SJSA1 (cell line): ENCODE results near the gene MAP2K7. TPM values are rescaled to one million over a fixed set of nuclear protein-coding genes. Genes with fewer than 3 reads are reported as not detected.
A peak's percentile ranks its signal among the peaks of the same experiment; 100 is the strongest.
"Not testable (repeated sequence)": the region's sequence is repeated elsewhere in the genome, so short reads cannot be mapped to it uniquely, and the experiment has no call there.

Experiments used
- DNase-seq, 2 experiments: peaks; one replicate each; pipeline ENCODE4 v3.0.0-alpha.2; 2015 to 2020; ENCODE audit warnings: low spot score in 2 of 2, low read depth in 1 of 2
- H3K27ac ChIP-seq: fragments of 250-450 bp; sonication (Bioruptor Pico); 2 replicates; pipeline ENCODE4 v1.5.1; 2020; ENCODE audit warnings: mild to moderate bottlenecking, moderate library complexity
- H3K27me3 ChIP-seq: fragments of 250-450 bp; sonication (Bioruptor Pico); replicated peaks from 2 replicates; pipeline ENCODE4 v1.5.1; 2020; ENCODE audit warnings: mild to moderate bottlenecking, moderate library complexity
- H3K36me3 ChIP-seq: fragments of 250-450 bp; sonication (Bioruptor Pico); 2 replicates; pipeline ENCODE4 v1.5.1; 2020; ENCODE audit warnings: mild to moderate bottlenecking
- H3K4me1 ChIP-seq: fragments of 250-450 bp; sonication (Bioruptor Pico); replicated peaks from 2 replicates; pipeline ENCODE4 v1.6.1; 2021; ENCODE audit warnings: mild to moderate bottlenecking
- H3K4me3 ChIP-seq: fragments of 250-450 bp; sonication (Bioruptor Pico); 2 replicates; pipeline ENCODE4 v1.5.1; 2020; ENCODE audit warnings: mild to moderate bottlenecking
- H3K9me3 ChIP-seq: fragments of 250-450 bp; sonication (Bioruptor Pico); replicated peaks from 2 replicates; pipeline ENCODE4 v1.5.1; 2020; ENCODE audit warnings: mild to moderate bottlenecking
- total RNA-seq: library from RNA; depleted of rRNA; stranded (reverse); fragments of >200 nt; shearing (Covaris generic); gene quantifications from 2 replicates; pipeline ENCODE4 v1.2.3, GENCODE V29; 2014

MAP2K7 gene
- total RNA-seq, 1 experiment from 2014 or later = 9.7 TPM

- DNase-seq = no peak
- no peaks in the 10 kb centered on the region for H3K27me3 ChIP-seq
- no peaks in the 10 kb centered on the region for H3K9me3 ChIP-seq
- H3K4me1 ChIP-seq = peaks cover 9% of the 10 kb centered on the region; the same call in 1 of the 2 replicates
- no peak overlapping the region for H3K27ac ChIP-seq
- no peak overlapping the region for H3K4me3 ChIP-seq
- H3K36me3 ChIP-seq = no peaks in the 10 kb centered on the region
Observed at GRCh38 chr19:7885818-7886217, 17.9 kb upstream of the MAP2K7 start.

- no peaks in the 10 kb centered on the region for H3K36me3 ChIP-seq
- H3K9me3 ChIP-seq = no peaks in the 10 kb centered on the region
- H3K27ac ChIP-seq = no peak overlapping the region
- no peak for DNase-seq
- H3K4me3 ChIP-seq = no peak overlapping the region
- peaks cover 9% of the 10 kb centered on the region; the same call in 1 of the 2 replicates for H3K4me1 ChIP-seq
- H3K27me3 ChIP-seq = no peaks in the 10 kb centered on the region
Observed at GRCh38 chr19:7887408-7888144, 16.1 kb upstream of the MAP2K7 start.

GRCh38 chr19:7888145-7888825, 15.4 kb upstream of the MAP2K7 start, which contains the start of gene LRRC8E:
TSS of gene LRRC8E (plus strand) at chr19:7888510. CDS start at chr19:7895604, 7,094 bp downstream.
- Histone ChIP-seq H3K27me3 (no peaks in the 10 kb centered on the region), H3K4me1 (peaks cover 9% of the 10 kb centered on the region; the same call in 1 of the 2 replicates), H3K9me3 (no peaks in the 10 kb centered on the region), H3K4me3 (peak within 1 kb of the TSS; percentile 43), H3K36me3 (no peaks in the 10 kb centered on the region), H3K27ac (no peak within 1 kb of the TSS)
- DNase-seq = peak; percentile 15 to 75

GRCh38 chr19:7888826-7889217, 14.9 kb upstream of the MAP2K7 start:
- Histone ChIP-seq H3K4me3 (peak overlapping the region; percentile 43), H3K4me1 (peaks cover 9% of the 10 kb centered on the region; the same call in 1 of the 2 replicates), H3K27ac (no peak overlapping the region), H3K27me3 (no peaks in the 10 kb centered on the region), H3K9me3 (no peaks in the 10 kb centered on the region), H3K36me3 (no peaks in the 10 kb centered on the region)
- no peak for DNase-seq

- H3K9me3 ChIP-seq, DNase-seq, H3K36me3 ChIP-seq, H3K27ac ChIP-seq, H3K4me1 ChIP-seq, H3K4me3 ChIP-seq, H3K27me3 ChIP-seq: not testable (repeated sequence)
Observed at GRCh38 chr19:7893362-7894101, 10.1 kb upstream of the MAP2K7 start.

GRCh38 chr19:7894612-7895309, 8.9 kb upstream of the MAP2K7 start:
- Histone ChIP-seq H3K27me3 (no peaks in the 10 kb centered on the region), H3K4me1 (no peaks in the 10 kb centered on the region), H3K4me3 (no peak overlapping the region), H3K27ac (no peak overlapping the region), H3K9me3 (no peaks in the 10 kb centered on the region), H3K36me3 (no peaks in the 10 kb centered on the region)
- DNase-seq = no peak

GRCh38 chr19:7895565-7895964, 8.1 kb upstream of the MAP2K7 start:
- no peaks in the 10 kb centered on the region for H3K27me3 ChIP-seq
- H3K4me3 ChIP-seq = no peak overlapping the region
- H3K27ac ChIP-seq = no peak overlapping the region
- H3K4me1 ChIP-seq = no peaks in the 10 kb centered on the region
- no peaks in the 10 kb centered on the region for H3K36me3 ChIP-seq
- no peaks in the 10 kb centered on the region for H3K9me3 ChIP-seq
- DNase-seq = no peak

GRCh38 chr19:7897292-7897691, 6.4 kb upstream of the MAP2K7 start:
- no peaks in the 10 kb centered on the region for H3K9me3 ChIP-seq
- no peak overlapping the region for H3K4me3 ChIP-seq
- no peaks in the 10 kb centered on the region for H3K36me3 ChIP-seq
- H3K4me1 ChIP-seq = no peaks in the 10 kb centered on the region
- H3K27ac ChIP-seq = no peak overlapping the region
- no peaks in the 10 kb centered on the region for H3K27me3 ChIP-seq
- DNase-seq = no peak

- Histone ChIP-seq H3K27ac (no peak overlapping the region), H3K4me1 (peaks cover 8% of the 10 kb centered on the region), H3K27me3 (no peaks in the 10 kb centered on the region), H3K36me3 (no peaks in the 10 kb centered on the region), H3K4me3 (no peak overlapping the region), H3K9me3 (no peaks in the 10 kb centered on the region)
- no peak for DNase-seq
Observed at GRCh38 chr19:7898967-7899366, 4.7 kb upstream of the MAP2K7 start.

GRCh38 chr19:7899751-7900378, 3.8 kb upstream of the MAP2K7 start:
- peaks cover 15% of the 10 kb centered on the region for H3K4me1 ChIP-seq
- no peak overlapping the region for H3K4me3 ChIP-seq
- no peak overlapping the region for H3K27ac ChIP-seq
- H3K36me3 ChIP-seq = peaks cover 9% of the 10 kb centered on the region; the same call in 1 of the 2 replicates
- no peak for DNase-seq
- H3K27me3 ChIP-seq = no peaks in the 10 kb centered on the region
- H3K9me3 ChIP-seq = no peaks in the 10 kb centered on the region

- H3K27ac ChIP-seq = no peak overlapping the region
- no peaks in the 10 kb centered on the region for H3K27me3 ChIP-seq
- DNase-seq = no peak
- no peak overlapping the region for H3K4me3 ChIP-seq
- H3K4me1 ChIP-seq = peaks cover 16% of the 10 kb centered on the region
- H3K36me3 ChIP-seq = peaks cover 9% of the 10 kb centered on the region; the same call in 1 of the 2 replicates
- H3K9me3 ChIP-seq = no peaks in the 10 kb centered on the region
Observed at GRCh38 chr19:7900401-7900870, 3.2 kb upstream of the MAP2K7 start.

GRCh38 chr19:7900931-7901330, 2.7 kb upstream of the MAP2K7 start:
- Histone ChIP-seq H3K36me3 (peaks cover 12% of the 10 kb centered on the region), H3K4me1 (peaks cover 16% of the 10 kb centered on the region), H3K27ac (no peak overlapping the region), H3K4me3 (no peak overlapping the region), H3K27me3 (no peaks in the 10 kb centered on the region), H3K9me3 (no peaks in the 10 kb centered on the region)
- DNase-seq = no peak

GRCh38 chr19:7901337-7901736, 2.3 kb upstream of the MAP2K7 start:
- H3K27me3 ChIP-seq = no peaks in the 10 kb centered on the region
- H3K4me3 ChIP-seq = no peak overlapping the region
- H3K36me3 ChIP-seq = peaks cover 16% of the 10 kb centered on the region
- H3K4me1 ChIP-seq = peaks cover 16% of the 10 kb centered on the region
- no peaks in the 10 kb centered on the region for H3K9me3 ChIP-seq
- no peak for DNase-seq
- no peak overlapping the region for H3K27ac ChIP-seq
